Spleen (tissue), 7 donors: ENCODE data around the gene IQGAP2.

Experiments
- POLR2A ChIP-seq, 3 donors: fragments of 450-650 bp; IDR thresholded peaks; one replicate each; pipeline ENCODE4 v1.5.1; 2017; ENCODE audit warnings: antibody characterized with exemption in 3 of 3, mild to moderate bottlenecking in 1 of 3
- POLR2AphosphoS5 ChIP-seq, 3 donors: sonication (generic); formaldehyde crosslinking; IDR thresholded peaks; one replicate each; pipeline ENCODE4 v1.5.1; 2017; ENCODE audit warnings: antibody characterized with exemption in 3 of 3
- TF ChIP-seq, protein P1 (sequence below), 11 experiments: fragments of 200-600 bp in 7 of 11; fragments of 450-650 bp in 4 of 11; sonication (generic) in 4 of 11; IDR thresholded peaks in 8 of 11; conservative IDR thresholded peaks in 3 of 11; 1 replicate in 7 of 11; 2 replicates in 4 of 11; pipeline versions ENCODE4 v1.4.0 to v1.8.0; 2016 to 2021; ENCODE audit warnings: antibody characterized with exemption in 11 of 11, inconsistent platforms in 4 of 11, mild to moderate bottlenecking in 1 of 11
- donor health status: DM: no; HTN: no; CAD: no; lungs with moderate emphysema.
- donor health status: DM: no; HTN: no; CAD: no.
- donor health status: DM: no; HTN: no; CAD: no.

DNA sequence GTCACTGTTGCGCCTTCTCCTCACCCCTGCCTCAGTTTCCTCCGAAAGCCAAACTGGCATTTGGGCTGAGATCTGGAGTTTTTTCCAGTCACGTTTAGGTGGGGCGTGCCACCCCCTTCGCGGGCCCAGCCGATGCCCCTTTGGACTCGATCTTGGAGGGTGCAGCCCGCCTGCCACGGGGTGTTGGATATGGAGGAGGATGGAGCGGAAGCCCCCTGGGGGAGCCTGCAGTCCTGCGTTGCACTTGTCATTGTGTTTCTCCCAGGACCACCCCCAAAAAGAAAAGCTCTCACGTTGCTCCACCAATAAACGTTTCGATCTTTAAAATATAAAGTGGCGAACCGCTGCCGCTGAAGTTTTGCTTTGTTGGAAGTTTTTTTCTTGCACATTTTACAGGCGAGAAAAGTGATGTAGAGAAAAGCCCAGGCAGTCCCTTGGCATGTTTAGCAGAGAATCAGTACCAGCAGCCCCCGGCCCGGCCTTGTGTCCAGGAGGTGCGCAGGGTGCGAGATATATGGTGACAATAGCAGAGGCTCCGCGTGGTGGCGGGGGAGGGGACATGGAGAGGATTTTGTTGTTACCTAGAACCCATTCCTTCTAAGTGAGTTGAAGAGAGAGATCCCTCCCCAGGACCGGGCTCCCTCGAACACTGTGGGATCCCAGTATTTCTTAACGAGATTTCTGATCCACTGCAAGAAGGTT, 313.5 kb downstream of the IQGAP2 start:
- TF ChIP-seq, protein P1, sequence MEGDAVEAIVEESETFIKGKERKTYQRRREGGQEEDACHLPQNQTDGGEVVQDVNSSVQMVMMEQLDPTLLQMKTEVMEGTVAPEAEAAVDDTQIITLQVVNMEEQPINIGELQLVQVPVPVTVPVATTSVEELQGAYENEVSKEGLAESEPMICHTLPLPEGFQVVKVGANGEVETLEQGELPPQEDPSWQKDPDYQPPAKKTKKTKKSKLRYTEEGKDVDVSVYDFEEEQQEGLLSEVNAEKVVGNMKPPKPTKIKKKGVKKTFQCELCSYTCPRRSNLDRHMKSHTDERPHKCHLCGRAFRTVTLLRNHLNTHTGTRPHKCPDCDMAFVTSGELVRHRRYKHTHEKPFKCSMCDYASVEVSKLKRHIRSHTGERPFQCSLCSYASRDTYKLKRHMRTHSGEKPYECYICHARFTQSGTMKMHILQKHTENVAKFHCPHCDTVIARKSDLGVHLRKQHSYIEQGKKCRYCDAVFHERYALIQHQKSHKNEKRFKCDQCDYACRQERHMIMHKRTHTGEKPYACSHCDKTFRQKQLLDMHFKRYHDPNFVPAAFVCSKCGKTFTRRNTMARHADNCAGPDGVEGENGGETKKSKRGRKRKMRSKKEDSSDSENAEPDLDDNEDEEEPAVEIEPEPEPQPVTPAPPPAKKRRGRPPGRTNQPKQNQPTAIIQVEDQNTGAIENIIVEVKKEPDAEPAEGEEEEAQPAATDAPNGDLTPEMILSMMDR (IDR thresholded peaks at IDR 0.05 in 8 of 11, conservative IDR thresholded peaks at IDR 0.05 in 3 of 11): peak in 1 of 11 experiments; percentile 2
- TF ChIP-seq POLR2A (IDR thresholded peaks at IDR 0.05): no peak
- TF ChIP-seq POLR2AphosphoS5 (IDR thresholded peaks at IDR 0.05): no peak
